Adipose tissue (tissue), 3 donors: ENCODE results near the gene SHISA7. TPM values are rescaled to one million over a fixed set of nuclear protein-coding genes. Genes with fewer than 3 reads are reported as not detected.
A peak's percentile ranks its signal among the peaks of the same experiment; 100 is the strongest.

ENCODE experiments used
- H3K27ac ChIP-seq: one replicate; pipeline ENCODE4 v1.5.1; 2013; ENCODE audit warnings: low read depth, low read length
- WGBS, 3 donors: extraction: QIAGEN DNeasy Blood & Tissue Kit; methylation state at CpG; one replicate each; pipeline ENCODE4 v1.1.7; 2013; 5-methylcytosine and 5-hydroxymethylcytosine counted together
- polyA plus RNA-seq, 3 donors: library from polyadenylated mRNA; stranded (reverse); fragments of 200-250 nt; gene quantifications; one replicate each; pipeline ENCODE4 v1.2.3, GENCODE V29; 2013
- donor health status: healthy with polysubstance abuse.
- donor health status: Bipolar disorder and iron deficiency.
- donor health status: healthy.

The SHISA7 gene
- polyA plus RNA-seq, 3 donors = 0.07 to 0.11 TPM; not detected in 1

DNA sequence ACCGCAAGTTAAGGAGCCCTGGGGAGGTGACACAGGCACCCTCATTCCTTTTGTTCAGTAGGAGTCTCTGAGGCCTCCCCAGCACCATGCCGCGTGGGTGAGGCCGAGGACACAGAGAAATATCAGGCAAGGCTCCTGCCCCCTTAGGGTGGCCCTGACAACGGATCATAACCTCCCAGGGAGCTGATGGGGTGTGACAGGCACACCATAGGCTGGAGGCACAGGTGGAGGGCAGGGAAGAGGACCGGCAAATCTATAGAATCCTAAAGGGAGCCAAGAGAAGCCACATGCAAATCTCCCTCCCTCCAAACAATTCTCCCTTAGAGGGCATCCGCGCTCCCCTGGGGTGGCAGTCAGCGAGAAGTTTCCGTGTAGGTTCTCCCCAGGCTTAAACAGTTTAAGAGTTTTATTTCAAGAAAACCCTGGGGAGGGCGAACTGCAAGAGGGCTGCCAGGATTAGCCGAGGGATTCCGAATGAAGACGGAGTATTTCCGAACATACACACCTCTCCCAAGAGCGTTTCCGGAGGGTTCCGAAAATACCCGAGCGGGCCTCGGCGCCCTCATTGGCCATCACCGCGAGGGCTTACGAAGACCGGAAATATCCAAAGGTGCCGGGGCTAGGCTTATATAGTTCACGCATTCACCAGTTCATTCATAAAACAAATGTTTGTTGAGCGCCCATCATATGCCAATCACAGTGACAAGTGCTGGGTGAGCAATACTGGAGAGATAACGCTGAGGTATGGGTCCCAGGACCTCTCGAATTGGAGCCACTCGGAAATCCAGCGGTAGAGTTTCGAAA, 58.0 kb downstream of the SHISA7 start:
- peak overlapping the region; percentile 12 for H3K27ac ChIP-seq
- 2 to 7% (median 6%) methylated on average over 34 of the region's 34 CpGs for WGBS, 3 donors

DNA sequence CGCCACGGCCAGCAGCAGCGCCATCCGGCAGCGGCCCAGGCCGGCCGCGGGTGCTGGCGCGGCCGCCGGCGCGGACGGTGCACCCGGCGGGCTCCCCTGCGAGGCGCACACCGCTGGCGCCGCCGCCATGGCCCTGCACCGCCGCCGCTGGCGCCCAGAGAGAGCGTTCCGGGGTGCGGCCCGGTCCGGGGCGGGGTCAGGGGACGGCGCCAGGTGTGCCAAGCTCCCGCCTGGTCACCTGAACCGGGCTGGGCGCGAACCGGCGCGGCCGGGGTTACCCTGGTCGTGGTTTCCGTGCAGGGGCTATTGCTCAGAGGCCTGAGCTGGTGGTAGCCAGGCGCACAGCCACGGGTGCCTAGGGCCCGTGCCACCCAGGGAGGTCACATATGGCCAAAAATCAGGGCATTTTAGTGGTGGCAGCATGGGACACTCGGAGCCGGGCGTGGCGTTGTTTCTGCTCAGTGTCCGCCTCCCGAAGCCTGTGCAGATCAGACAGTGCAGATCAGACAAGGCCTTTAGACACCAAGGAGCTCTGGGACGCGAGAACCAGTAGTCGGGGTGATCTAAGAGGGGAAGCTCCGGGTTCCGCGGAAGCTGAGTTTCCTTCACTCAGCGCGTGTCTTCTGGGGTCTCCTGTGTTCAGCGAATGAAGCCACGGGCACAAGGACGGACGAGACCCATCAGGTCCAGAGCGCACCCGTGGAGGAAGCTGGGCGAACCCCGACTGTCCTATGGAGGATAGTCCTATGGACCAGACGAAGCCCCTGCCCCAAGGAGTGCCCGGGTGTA, 58.8 kb downstream of the SHISA7 start, which contains the start of gene TMEM238:
TSS of gene TMEM238 (minus strand) at position 162 of the 789 bp plus-strand sequence. CDS start at position 129, 33 bp downstream.
- 11 to 17% (median 16%) methylated on average over 71 to 72 of the region's 72 CpGs for WGBS, 3 donors
- H3K27ac ChIP-seq = peak within 1 kb of the TSS; percentile 12

GRCh38 chr19:55383279-55384130, 59.6 kb downstream of the SHISA7 start:
- whole genome bisulfite sequencing, 3 donors = 4% methylated on average over 74 to 88 of the region's 88 CpGs
- no peak overlapping the region for H3K27ac ChIP-seq

DNA sequence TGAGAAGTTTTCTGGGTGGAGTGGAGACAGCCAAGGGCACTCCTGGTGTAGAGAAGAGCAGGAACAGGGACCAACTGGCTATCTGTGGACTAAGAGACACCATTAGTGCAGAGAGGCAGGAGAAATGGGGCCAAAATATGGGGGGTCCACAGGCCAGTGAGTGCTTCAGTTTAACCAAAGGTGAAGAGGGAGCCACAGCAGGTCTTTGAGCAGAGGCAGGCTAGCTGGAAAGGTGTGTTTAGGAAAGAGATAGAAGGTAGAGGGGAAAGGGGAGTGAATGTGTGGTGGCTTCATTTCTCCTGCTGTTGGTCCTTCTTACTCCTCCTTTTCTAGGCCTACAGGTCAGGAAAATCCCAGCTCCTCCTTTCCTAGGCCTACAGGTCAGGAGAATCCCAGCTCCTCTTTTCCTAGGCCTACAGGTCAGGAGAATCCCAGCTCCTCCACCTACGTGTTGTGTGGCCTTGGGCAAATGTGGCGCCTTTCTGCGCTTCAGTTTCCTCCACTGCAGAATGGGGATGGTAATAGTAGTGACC, 60.5 kb downstream of the SHISA7 start:
- 88 to 100% (median 97%) methylated on average over 3 of the region's 3 CpGs for WGBS, 3 donors
- H3K27ac ChIP-seq = no peak overlapping the region

- WGBS, 3 donors = 97 to 100% (median 98%) methylated on average over 5 of the region's 5 CpGs
- no peak overlapping the region for H3K27ac ChIP-seq
These were observed 61.1 kb downstream of the SHISA7 start for GRCh38 chr19:55382013-55382412.

- WGBS, 3 donors = 73 to 89% (median 81%) methylated on average over 8 to 11 of the region's 11 CpGs
- H3K27ac ChIP-seq = no peak overlapping the region
These were observed 63.9 kb downstream of the SHISA7 start for GRCh38 chr19:55379174-55379573.

Other genes with a start within 250 kb of the SHISA7 start
- gene PTPRH, start 233.8 kb downstream of the SHISA7 start, polyA plus RNA-seq = 1 to 10 TPM; 3.0 to 5.5 (median 3.4) TPM
- 1 to 10 TPM; 2.1 to 4.0 (median 2.3) TPM for gene TMEM86B, start 214.5 kb downstream of the SHISA7 start, polyA plus RNA-seq
- gene PPP6R1, start 184.3 kb downstream of the SHISA7 start, polyA plus RNA-seq = 10 to 100 TPM; 12.9 to 31.3 (median 27.6) TPM
- 10 to 100 TPM; 21.9 to 39.9 (median 35.0) TPM for gene HSPBP1, start 163.2 kb downstream of the SHISA7 start, polyA plus RNA-seq
- 1 to 10 TPM in 1 of 3 donors, under 1 TPM in 2; 0.36 to 1.0 (median 0.79) TPM for gene BRSK1, start 159.3 kb downstream of the SHISA7 start, polyA plus RNA-seq
- gene TMEM150B, start 118.0 kb downstream of the SHISA7 start, polyA plus RNA-seq = 1 to 10 TPM in 2 of 3 donors, under 1 TPM in 1; 0.74 to 4.0 (median 2.4) TPM
- 1 to 10 TPM; 5.2 to 6.6 (median 6.5) TPM for gene KMT5C, start 103.4 kb downstream of the SHISA7 start, polyA plus RNA-seq
- gene COX6B2, start 88.6 kb downstream of the SHISA7 start, polyA plus RNA-seq = under 1 TPM in 2 of 3 donors, not detected in 1; 0.03 to 0.06 TPM
- not detected for gene GARIN5B, start 80.0 kb downstream of the SHISA7 start, polyA plus RNA-seq
- 1 to 10 TPM in 1 of 3 donors, under 1 TPM in 1, not detected in 1; 0.28 to 1.7 TPM for gene IL11, start 72.8 kb downstream of the SHISA7 start, polyA plus RNA-seq
- not detected for gene TMEM190, start 66.5 kb downstream of the SHISA7 start, polyA plus RNA-seq
- gene TMEM238, start 59.0 kb downstream of the SHISA7 start, polyA plus RNA-seq = under 1 TPM in 2 of 3 donors, not detected in 1; 0.16 to 0.90 TPM
- gene RPL28, start 57.4 kb downstream of the SHISA7 start, polyA plus RNA-seq = 1,000 to 10,000 TPM in 2 of 3 donors, 100 to 1,000 TPM in 1; 888 to 2,238 (median 2,131) TPM
- gene UBE2S, start 35.5 kb downstream of the SHISA7 start, polyA plus RNA-seq = 1 to 10 TPM; 2.9 to 9.3 (median 7.4) TPM
- gene ISOC2, start 18.3 kb upstream of the SHISA7 start, polyA plus RNA-seq = 100 to 1,000 TPM in 1 of 3 donors, 10 to 100 TPM in 2; 57.7 to 135 (median 79.6) TPM
- gene C19orf85, start 21.5 kb upstream of the SHISA7 start, polyA plus RNA-seq = not detected
- 1 to 10 TPM; 1.9 to 5.6 (median 4.0) TPM for gene ZNF628, start 33.3 kb upstream of the SHISA7 start, polyA plus RNA-seq
- 10 to 100 TPM in 1 of 3 donors, 1 to 10 TPM in 2; 4.4 to 10.2 (median 7.7) TPM for gene NAT14, start 41.9 kb upstream of the SHISA7 start, polyA plus RNA-seq
- gene SSC5D, start 45.1 kb upstream of the SHISA7 start, polyA plus RNA-seq = 1 to 10 TPM in 2 of 3 donors, under 1 TPM in 1; 0.28 to 9.4 (median 3.9) TPM
- gene SBK2, start 93.8 kb upstream of the SHISA7 start, polyA plus RNA-seq = under 1 TPM in 2 of 3 donors, not detected in 1; 0.12 to 0.90 TPM
- 1 to 10 TPM in 2 of 3 donors, under 1 TPM in 1; 0.29 to 1.6 (median 1.2) TPM for gene SBK3, start 102.2 kb upstream of the SHISA7 start, polyA plus RNA-seq
- gene ZNF579, start 137.5 kb upstream of the SHISA7 start, polyA plus RNA-seq = 1 to 10 TPM; 3.7 to 7.8 (median 7.2) TPM
- gene FIZ1, start 156.2 kb upstream of the SHISA7 start, polyA plus RNA-seq = 1 to 10 TPM; 6.8 to 9.7 (median 8.4) TPM
- gene ZNF524, start 157.0 kb upstream of the SHISA7 start, polyA plus RNA-seq = 10 to 100 TPM; 27.9 to 60.9 (median 35.5) TPM
- 1 to 10 TPM; 3.8 to 6.8 (median 4.7) TPM for gene ZNF865, start 162.3 kb upstream of the SHISA7 start, polyA plus RNA-seq
- gene ZNF784, start 181.3 kb upstream of the SHISA7 start, polyA plus RNA-seq = 1 to 10 TPM; 2.6 to 7.0 (median 5.2) TPM
- 10 to 100 TPM; 17.9 to 41.2 (median 26.1) TPM for gene ZNF580, start 197.7 kb upstream of the SHISA7 start, polyA plus RNA-seq
- gene ZNF581, start 200.3 kb upstream of the SHISA7 start, polyA plus RNA-seq = 10 to 100 TPM; 14.3 to 24.5 (median 18.1) TPM
- 10 to 100 TPM in 2 of 3 donors, 1 to 10 TPM in 1; 6.3 to 23.2 (median 17.8) TPM for gene CCDC106, start 204.9 kb upstream of the SHISA7 start, polyA plus RNA-seq
- 100 to 1,000 TPM in 1 of 3 donors, 10 to 100 TPM in 2; 54.3 to 122 (median 95.0) TPM for gene U2AF2, start 211.7 kb upstream of the SHISA7 start, polyA plus RNA-seq
- 100 to 1,000 TPM in 1 of 3 donors, 10 to 100 TPM in 2; 71.6 to 117 (median 89.0) TPM for gene EPN1, start 231.9 kb upstream of the SHISA7 start, polyA plus RNA-seq